ENCODE results near the gene MPLKIP.

Gene MPLKIP

GRCh38 chr7:40092182-40092581, 42.2 kb downstream of the MPLKIP start:
- Histone ChIP-seq H4K20me1 (ENCODE audit: insufficient read depth, low read length) (no peaks in the 10 kb centered on the region), H3K4me3 (ENCODE audit: low read length) (no peak overlapping the region), H2AFZ (ENCODE audit: low read depth, low read length) (no peak overlapping the region), H3K9me3 (ENCODE audit: insufficient read depth, low read length) (no peaks in the 10 kb centered on the region), H3K4me2 (ENCODE audit: low read length) (no peak overlapping the region), H3K27ac (ENCODE audit: low read length) (no peak overlapping the region), H3K79me2 (ENCODE audit: low read length) (no peaks in the 10 kb centered on the region), H3K36me3 (replicated peaks; ENCODE audit: low read depth, low read length) (peaks cover 31% of the 10 kb centered on the region), H3K27me3 (ENCODE audit: low read depth, low read length) (no peaks in the 10 kb centered on the region), H3K9ac (ENCODE audit: low read length) (no peak overlapping the region), H3K4me1 (ENCODE audit: low read length) (no peaks in the 10 kb centered on the region)
- no peak for TF ChIP-seq EZH2phosphoT487 (IDR thresholded peaks at IDR 0.05; ENCODE audit: low read depth)
- TF ChIP-seq CTCF (IDR thresholded peaks at IDR 0.05; ENCODE audit: low read depth, low read length) = no peak

GRCh38 chr7:40077849-40078248, 56.6 kb downstream of the MPLKIP start:
- no peak overlapping the region for H3K4me3 ChIP-seq (ENCODE audit: low read length)
- no peaks in the 10 kb centered on the region for H3K27me3 ChIP-seq (ENCODE audit: low read depth, low read length)
- no peak for TF ChIP-seq CTCF (IDR thresholded peaks at IDR 0.05; ENCODE audit: low read depth, low read length)
- TF ChIP-seq EZH2phosphoT487 (IDR thresholded peaks at IDR 0.05; ENCODE audit: low read depth) = no peak
- no peaks in the 10 kb centered on the region for H3K36me3 ChIP-seq (replicated peaks; ENCODE audit: low read depth, low read length)
- H3K79me2 ChIP-seq (ENCODE audit: low read length) = no peaks in the 10 kb centered on the region
- H4K20me1 ChIP-seq (ENCODE audit: insufficient read depth, low read length) = no peaks in the 10 kb centered on the region
- no peak overlapping the region for H3K4me2 ChIP-seq (ENCODE audit: low read length)
- no peaks in the 10 kb centered on the region for H3K9me3 ChIP-seq (ENCODE audit: insufficient read depth, low read length)
- no peaks in the 10 kb centered on the region for H3K4me1 ChIP-seq (ENCODE audit: low read length)
- H3K27ac ChIP-seq (ENCODE audit: low read length) = no peak overlapping the region
- no peak overlapping the region for H3K9ac ChIP-seq (ENCODE audit: low read length)
- no peak overlapping the region for H2AFZ ChIP-seq (ENCODE audit: low read depth, low read length)

Data from OCI-LY3 (cell line).